ENCODE results near the gene PAH. TPM values are rescaled to one million over a fixed set of nuclear protein-coding genes. Genes with fewer than 3 reads are reported as not detected.

PAH gene
- total and polyA plus RNA-seq, 2 of the 13 experiments (the other 11 are each of a cell fraction or from before 2014, with no cell fraction given) = 192 to 451 TPM

GRCh38 chr12:102876883-102877282 lies 40.2 kb downstream of the PAH start (continued):
- peak; percentile 31 for TF ChIP-seq CTCF (CRISPR knock-in tag; IDR thresholded peaks at IDR 0.05)
- TF ChIP-seq GABPB1 (CRISPR knock-in tag; IDR thresholded peaks at IDR 0.05) = no peak
- TF ChIP-seq GTF3A (CRISPR knock-in tag; conservative IDR thresholded peaks at IDR 0.05) = no peak
- no peak for TF ChIP-seq ZNF878 (CRISPR knock-in tag; IDR thresholded peaks at IDR 0.05)

GRCh38 chr12:102874819-102875218 lies 42.2 kb downstream of the PAH start:
- Histone ChIP-seq H2AFZ (ENCODE audit: low read length) (no peak overlapping the region), H3K4me1 (ENCODE audit: insufficient read depth, low read length) (no peaks in the 10 kb centered on the region), H3K4me2 (ENCODE audit: low read depth, low read length) (no peak overlapping the region), H3K4me3 (replicated peaks in 1 of 3; ENCODE audit: insufficient read depth in 1 of 3, low read depth in 2 of 3, low read length in 3 of 3) (no peak overlapping the region), H3K27me3 (ENCODE audit: control insufficient read depth in 1 of 2, insufficient read depth in 2 of 2, low read length in 2 of 2) (no peaks in the 10 kb centered on the region), H4K20me1 (ENCODE audit: insufficient read depth, low read length) (no peaks in the 10 kb centered on the region), H3K79me2 (ENCODE audit: insufficient read depth, low read length) (peaks cover 3% of the 10 kb centered on the region), H3K9ac (ENCODE audit: insufficient read depth, low read depth, low read length) (no peak overlapping the region), H3K36me3 (replicated peaks in 1 of 2; ENCODE audit: control insufficient read depth in 1 of 2, insufficient read depth in 2 of 2, low read length in 2 of 2) (peaks cover 39 to 88% of the 10 kb centered on the region in 2 experiments), H3K9me3 (ENCODE audit: low read length) (no peaks in the 10 kb centered on the region), H3K27ac (ENCODE audit: extremely low read length, insufficient read depth, low read length) (no peak overlapping the region)
- no TSS peak for BruUV-seq (replicated peaks)
- ATAC-seq (no peak), DNase-seq (ENCODE audit: low spot score) (no peak), FAIRE-seq (no peak)
- TF ChIP-seq MTA3 (CRISPR knock-in tag; IDR thresholded peaks at IDR 0.05) (no peak), CBFB (CRISPR knock-in tag; IDR thresholded peaks at IDR 0.05) (no peak), ZNF597 (CRISPR knock-in tag; IDR thresholded peaks at IDR 0.05) (no peak), ZNF605 (CRISPR knock-in tag; IDR thresholded peaks at IDR 0.05) (no peak), AHR (CRISPR knock-in tag; IDR thresholded peaks at IDR 0.05) (no peak)
- POLR2A ChIA-PET = interaction anchor here (1.6 kb wide), 1 partner anchor 9 kb away, joined by 3 read pairs; no protein-coding TSS in a partner anchor
- CTCF ChIA-PET (ENCODE audit: low intra/inter-chr PET ratio, low total read pairs) = no interaction called here
- in situ Hi-C loops (cut with HindIII; ENCODE audit: extremely low pct_ligation_motif_present, low pct_unique_long_range_greater_than_20kb) (no loop called here), intact Hi-C loops (cut with micrococcal nuclease; ENCODE audit: unreplicated experiment) (no loop called here)
- WGBS (ENCODE audit: low lambda C conversion rate) = 92% methylated on average over 9 of the region's 9 CpGs

All from HepG2 (cell line).